GM21381 (cell line): ENCODE measurements around the gene CDC37L1.

ENCODE experiments used
- ATAC-seq: cut with Tn5 transposase; IDR thresholded peaks from one replicate; pipeline ENCODE4 v1.9.1; 2021; ENCODE audit warnings: mild to moderate bottlenecking, moderate library complexity; ENCODE audit not compliant: unreplicated experiment

CDC37L1 gene

GRCh38 chr9:4709380-4709779 is 30.0 kb downstream of the CDC37L1 start:
- ATAC-seq: no peak

GRCh38 chr9:4713849-4714248 is 34.5 kb downstream of the CDC37L1 start:
- ATAC-seq: no peak

- ATAC-seq: no peak
Observed at GRCh38 chr9:4714266-4715016, 35.1 kb downstream of the CDC37L1 start.

- no peak for ATAC-seq
Observed at GRCh38 chr9:4716163-4716562, 36.8 kb downstream of the CDC37L1 start.

- no peak for ATAC-seq
Observed at GRCh38 chr9:4717815-4718214, 38.4 kb downstream of the CDC37L1 start.

- ATAC-seq: no peak
Observed at GRCh38 chr9:4718911-4719310, 39.5 kb downstream of the CDC37L1 start.

GRCh38 chr9:4721736-4722135 is 42.4 kb downstream of the CDC37L1 start:
- ATAC-seq: no peak

- no peak for ATAC-seq
Observed at GRCh38 chr9:4725706-4726442, 46.5 kb downstream of the CDC37L1 start.

GRCh38 chr9:4727593-4727992 is 48.2 kb downstream of the CDC37L1 start:
- no peak for ATAC-seq

GRCh38 chr9:4732890-4733289 is 53.5 kb downstream of the CDC37L1 start:
- ATAC-seq: no peak

GRCh38 chr9:4734150-4734549 is 54.8 kb downstream of the CDC37L1 start:
- no peak for ATAC-seq

- ATAC-seq: no peak
Observed at GRCh38 chr9:4738866-4739586, 59.7 kb downstream of the CDC37L1 start.

- ATAC-seq: no peak
Observed at GRCh38 chr9:4739587-4740387, 60.4 kb downstream of the CDC37L1 start.

GRCh38 chr9:4740388-4740637 is 60.9 kb downstream of the CDC37L1 start:
- ATAC-seq: no peak

- ATAC-seq: peak; percentile 90
Observed at GRCh38 chr9:4740638-4741364, 61.4 kb downstream of the CDC37L1 start, which contains the start of gene AK3. Gene AK3 (minus strand): TSS chr9:4741202. CDS start chr9:4741087, 115 bp downstream.

GRCh38 chr9:4741365-4742089 is 62.2 kb downstream of the CDC37L1 start:
- no peak for ATAC-seq

GRCh38 chr9:4742246-4742645 is 62.9 kb downstream of the CDC37L1 start:
- no peak for ATAC-seq

- no peak for ATAC-seq
Observed at GRCh38 chr9:4743131-4743875, 63.9 kb downstream of the CDC37L1 start.
